B cell (primary cell): ENCODE results near the gene CAND2.

ENCODE experiments used
- CTCF ChIP-seq: fragments of 200-600 bp; IDR thresholded peaks from one replicate; pipeline ENCODE4 v1.8.0; 2022; ENCODE audit warnings: antibody characterized with exemption, mild to moderate bottlenecking
- EZH2 ChIP-seq: IDR thresholded peaks from 2 replicates; pipeline ENCODE4 v1.6.1; 2012; ENCODE audit warnings: borderline replicate concordance, low read depth, mild to moderate bottlenecking, moderate library complexity, low read length; ENCODE audit not compliant: insufficient read depth, poor library complexity, severe bottlenecking

- TF ChIP-seq EZH2: no peak
- TF ChIP-seq CTCF: no peak
Measured at GRCh38 chr3:12866836-12867235, 70.4 kb downstream of the CAND2 start.
